HEK293 (cell line): ENCODE measurements around the gene AGAP6.
"Not testable (repeated sequence)": the region's sequence is repeated elsewhere in the genome, so short reads cannot be mapped to it uniquely, and the experiment has no call there.

Experiments
- CTCF ChIA-PET: fragments of 350-600 bp; formaldehyde crosslinking; extraction: SDS; loops from one replicate; lab custom pipeline; 2021; ENCODE audit warnings: antibody characterized with exemption; lab: Yijun Ruan, JAX
- POLR2A ChIA-PET: fragments of 300-600 bp; formaldehyde crosslinking; extraction: SDS; loops from one replicate; lab custom pipeline; 2020; ENCODE audit warnings: antibody characterized with exemption, inconsistent platforms; lab: Yijun Ruan, JAX
- H3K27ac ChIP-seq: fragments of 200-500 bp; sonication (Bioruptor generic); 2 replicates; pipeline ENCODE4 v1.5.1; 2014; ENCODE audit warnings: low read depth, low read length, control low read depth, inconsistent platforms; ENCODE audit errors: extremely low read depth
- H3K36me3 ChIP-seq, 2 experiments: fragments of 200-500 bp in 1 of 2; sonication (Bioruptor generic) in 1 of 2; 1 replicate in 1 of 2; 2 replicates in 1 of 2; pipeline ENCODE4 v1.5.1; 2014 to 2017; ENCODE audit warnings: inconsistent platforms in 2 of 2, low read length in 2 of 2; ENCODE audit not compliant: control insufficient read depth in 2 of 2, insufficient read depth in 1 of 2
- H3K4me1 ChIP-seq: fragments of 200-500 bp; sonication (Bioruptor generic); 2 replicates; pipeline ENCODE4 v1.5.1; 2014; ENCODE audit warnings: mild to moderate bottlenecking, low read length, inconsistent platforms; ENCODE audit not compliant: control insufficient read depth, insufficient read depth
- H3K4me3 ChIP-seq: 2 replicates; pipeline ENCODE4 v1.5.1; 2011; ENCODE audit warnings: low read depth, mild to moderate bottlenecking, control low read depth, low read length, moderate library complexity
- H3K9me3 ChIP-seq: fragments of 200-500 bp; sonication (Bioruptor generic); 2 replicates; pipeline ENCODE4 v1.5.1; 2014; ENCODE audit warnings: low read depth, low read length, inconsistent platforms; ENCODE audit not compliant: control insufficient read depth, insufficient read depth
- GLI4 ChIP-seq: fragments of 450-650 bp; formaldehyde crosslinking; IDR thresholded peaks from 2 replicates; pipeline ENCODE4 v1.5.1; 2016; ENCODE audit warnings: missing biosample characterization, missing genetic modification characterization
- KLF1 ChIP-seq: fragments of 450-650 bp; formaldehyde crosslinking; IDR thresholded peaks from 2 replicates; pipeline ENCODE4 v1.5.1; 2016; ENCODE audit warnings: missing biosample characterization, missing genetic modification characterization
- MYNN ChIP-seq: fragments of 450-650 bp; formaldehyde crosslinking; IDR thresholded peaks from 2 replicates; pipeline ENCODE4 v1.5.1; 2016; ENCODE audit warnings: missing biosample characterization, missing genetic modification characterization, borderline replicate concordance
- MZF1 ChIP-seq: fragments of 450-650 bp; formaldehyde crosslinking; IDR thresholded peaks from 2 replicates; pipeline ENCODE4 v1.5.1; 2017; ENCODE audit warnings: missing biosample characterization, missing genetic modification characterization, borderline replicate concordance
- PRDM1 ChIP-seq: fragments of 450-650 bp; formaldehyde crosslinking; IDR thresholded peaks from 2 replicates; pipeline ENCODE4; 2016; ENCODE audit warnings: missing biosample characterization, missing genetic modification characterization
- PRDM10 ChIP-seq: fragments of 450-650 bp; formaldehyde crosslinking; IDR thresholded peaks from 2 replicates; pipeline ENCODE4 v1.5.1; 2016; ENCODE audit warnings: missing biosample characterization, missing genetic modification characterization
- RBAK ChIP-seq: fragments of 450-650 bp; formaldehyde crosslinking; IDR thresholded peaks from 2 replicates; pipeline ENCODE4 v1.5.1; 2016; ENCODE audit warnings: missing biosample characterization, missing genetic modification characterization
- TRIM28 ChIP-seq: IDR thresholded peaks from 2 replicates; pipeline ENCODE4 v1.6.1; 2011; ENCODE audit warnings: low read length, control low read depth, borderline replicate concordance
- ZFP37 ChIP-seq: fragments of 450-650 bp; formaldehyde crosslinking; IDR thresholded peaks from 2 replicates; pipeline ENCODE4 v1.5.1; 2016; ENCODE audit warnings: missing biosample characterization, missing genetic modification characterization
- ZNF112 ChIP-seq: fragments of 450-650 bp; formaldehyde crosslinking; IDR thresholded peaks from 2 replicates; pipeline ENCODE4 v1.5.0; 2017; ENCODE audit warnings: missing biosample characterization, missing genetic modification characterization
- ZNF132 ChIP-seq: fragments of 450-650 bp; formaldehyde crosslinking; IDR thresholded peaks from 2 replicates; pipeline ENCODE4 v1.5.1; 2017; ENCODE audit warnings: missing biosample characterization, missing genetic modification characterization, borderline replicate concordance
- ZNF175 ChIP-seq: fragments of 450-650 bp; formaldehyde crosslinking; IDR thresholded peaks from 2 replicates; pipeline ENCODE4 v1.5.1; 2016; ENCODE audit warnings: missing biosample characterization, missing genetic modification characterization
- ZNF311 ChIP-seq: fragments of 450-650 bp; formaldehyde crosslinking; IDR thresholded peaks from 2 replicates; pipeline ENCODE4 v1.5.1; 2017; ENCODE audit warnings: missing biosample characterization, missing genetic modification characterization, borderline replicate concordance
- ZNF324 ChIP-seq: fragments of 450-650 bp; formaldehyde crosslinking; IDR thresholded peaks from 2 replicates; pipeline ENCODE4 v1.5.1; 2016; ENCODE audit warnings: missing biosample characterization, missing genetic modification characterization
- ZNF704 ChIP-seq: fragments of 450-650 bp; formaldehyde crosslinking; IDR thresholded peaks from 2 replicates; pipeline ENCODE4 v1.5.1; 2016; ENCODE audit warnings: missing biosample characterization, missing genetic modification characterization
- ZNF707 ChIP-seq: fragments of 450-650 bp; formaldehyde crosslinking; IDR thresholded peaks from 2 replicates; pipeline ENCODE4 v1.5.1; 2016; ENCODE audit warnings: missing biosample characterization, missing genetic modification characterization
- ZNF776 ChIP-seq: fragments of 450-650 bp; formaldehyde crosslinking; IDR thresholded peaks from 2 replicates; pipeline ENCODE4 v1.5.0; 2017; ENCODE audit warnings: missing biosample characterization, missing genetic modification characterization, borderline replicate concordance
- ZNF837 ChIP-seq: fragments of 450-650 bp; formaldehyde crosslinking; IDR thresholded peaks from 2 replicates; pipeline ENCODE4 v1.5.1; 2016; ENCODE audit warnings: missing biosample characterization, missing genetic modification characterization
- ZSCAN18 ChIP-seq: fragments of 450-650 bp; formaldehyde crosslinking; IDR thresholded peaks from 2 replicates; pipeline ENCODE4 v1.5.1; 2016; ENCODE audit warnings: missing biosample characterization, missing genetic modification characterization
- ZSCAN4 ChIP-seq: fragments of 450-650 bp; formaldehyde crosslinking; IDR thresholded peaks from 2 replicates; pipeline ENCODE4 v1.5.1; 2017; ENCODE audit warnings: missing biosample characterization, missing genetic modification characterization
- TF ChIP-seq, protein P1 (sequence below): fragments of 450-650 bp; formaldehyde crosslinking; IDR thresholded peaks from 2 replicates; pipeline ENCODE4 v1.5.1; 2016; ENCODE audit warnings: missing biosample characterization, missing genetic modification characterization
- TF ChIP-seq, protein P2 (sequence below): IDR thresholded peaks from 2 replicates; pipeline ENCODE4 v1.6.1; 2011; ENCODE audit warnings: mild to moderate bottlenecking, low read depth, low read length, borderline replicate concordance

Gene AGAP6

GRCh38 chr10:50021646-50022045, 33.4 kb downstream of the AGAP6 start (continued):
- TF ChIP-seq, protein P1, sequence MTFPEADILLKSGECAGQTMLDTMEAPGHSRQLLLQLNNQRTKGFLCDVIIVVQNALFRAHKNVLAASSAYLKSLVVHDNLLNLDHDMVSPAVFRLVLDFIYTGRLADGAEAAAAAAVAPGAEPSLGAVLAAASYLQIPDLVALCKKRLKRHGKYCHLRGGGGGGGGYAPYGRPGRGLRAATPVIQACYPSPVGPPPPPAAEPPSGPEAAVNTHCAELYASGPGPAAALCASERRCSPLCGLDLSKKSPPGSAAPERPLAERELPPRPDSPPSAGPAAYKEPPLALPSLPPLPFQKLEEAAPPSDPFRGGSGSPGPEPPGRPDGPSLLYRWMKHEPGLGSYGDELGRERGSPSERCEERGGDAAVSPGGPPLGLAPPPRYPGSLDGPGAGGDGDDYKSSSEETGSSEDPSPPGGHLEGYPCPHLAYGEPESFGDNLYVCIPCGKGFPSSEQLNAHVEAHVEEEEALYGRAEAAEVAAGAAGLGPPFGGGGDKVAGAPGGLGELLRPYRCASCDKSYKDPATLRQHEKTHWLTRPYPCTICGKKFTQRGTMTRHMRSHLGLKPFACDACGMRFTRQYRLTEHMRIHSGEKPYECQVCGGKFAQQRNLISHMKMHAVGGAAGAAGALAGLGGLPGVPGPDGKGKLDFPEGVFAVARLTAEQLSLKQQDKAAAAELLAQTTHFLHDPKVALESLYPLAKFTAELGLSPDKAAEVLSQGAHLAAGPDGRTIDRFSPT = no peak
- no peak for TF ChIP-seq ZNF704 (tag by site-specific recombination)
- TF ChIP-seq TRIM28 = no peak
- no peak for TF ChIP-seq ZSCAN4 (tag by site-specific recombination)
- TF ChIP-seq ZNF175 (tag by site-specific recombination) = no peak
- no peak for TF ChIP-seq ZNF132
- TF ChIP-seq, protein P2, sequence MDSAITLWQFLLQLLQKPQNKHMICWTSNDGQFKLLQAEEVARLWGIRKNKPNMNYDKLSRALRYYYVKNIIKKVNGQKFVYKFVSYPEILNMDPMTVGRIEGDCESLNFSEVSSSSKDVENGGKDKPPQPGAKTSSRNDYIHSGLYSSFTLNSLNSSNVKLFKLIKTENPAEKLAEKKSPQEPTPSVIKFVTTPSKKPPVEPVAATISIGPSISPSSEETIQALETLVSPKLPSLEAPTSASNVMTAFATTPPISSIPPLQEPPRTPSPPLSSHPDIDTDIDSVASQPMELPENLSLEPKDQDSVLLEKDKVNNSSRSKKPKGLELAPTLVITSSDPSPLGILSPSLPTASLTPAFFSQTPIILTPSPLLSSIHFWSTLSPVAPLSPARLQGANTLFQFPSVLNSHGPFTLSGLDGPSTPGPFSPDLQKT = no peak
- no peak for TF ChIP-seq ZNF311 (tag by site-specific recombination)
- TF ChIP-seq MZF1 = no peak
- no peak for TF ChIP-seq MYNN (tag by site-specific recombination)
- TF ChIP-seq RBAK (tag by site-specific recombination) = no peak
- TF ChIP-seq, all 188 proteins: peak for 0

DNA sequence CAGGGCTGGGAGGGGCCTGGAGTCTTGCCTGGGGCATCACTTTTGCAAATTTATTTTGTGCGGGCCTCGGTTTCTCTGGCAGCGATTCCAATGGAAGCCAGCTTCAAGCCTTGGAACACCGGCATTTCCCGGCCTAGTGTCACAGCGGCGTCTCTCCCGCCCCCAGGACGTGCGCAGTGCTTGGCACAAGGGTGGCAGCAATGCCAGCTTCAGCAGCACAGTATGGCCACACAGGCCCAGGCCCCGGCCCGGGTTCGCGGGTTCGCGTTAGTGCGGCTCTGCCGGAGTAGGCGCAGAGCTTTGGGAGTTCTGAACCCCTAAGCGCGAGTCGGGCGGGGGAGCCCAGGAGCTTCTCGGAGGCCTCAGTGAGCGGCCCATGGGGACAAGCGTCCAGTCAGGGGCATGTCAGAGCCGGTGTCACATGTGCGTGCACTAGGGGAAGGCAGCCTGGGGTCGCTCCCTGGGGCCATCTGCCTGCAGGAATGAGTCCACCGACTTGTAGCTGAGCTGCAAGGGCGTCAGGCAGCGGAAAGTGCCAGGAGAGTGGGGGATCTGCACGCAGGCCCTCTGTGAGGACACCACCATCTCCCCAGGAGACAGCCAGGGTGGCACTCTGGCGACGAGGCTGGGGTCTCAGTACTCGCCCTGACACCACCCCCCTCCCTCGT, 36.6 kb downstream of the AGAP6 start:
- H3K4me3 ChIP-seq, H3K9me3 ChIP-seq, CTCF ChIA-PET, H3K4me1 ChIP-seq, POLR2A ChIA-PET, H3K27ac ChIP-seq, H3K36me3 ChIP-seq: not testable (repeated sequence)

GRCh38 chr10:50025627-50026026, 37.4 kb downstream of the AGAP6 start:
- Histone ChIP-seq H3K4me3 (no peak overlapping the region), H3K36me3 (no peaks in the 10 kb centered on the region)
- POLR2A ChIA-PET = no interaction called here
- TF ChIP-seq ZNF776 (no peak), GLI4 (tag by site-specific recombination) (no peak), ZNF324 (tag by site-specific recombination) (no peak), PRDM1 (tag by site-specific recombination) (no peak), PRDM10 (tag by site-specific recombination) (no peak), ZNF837 (tag by site-specific recombination) (no peak), ZFP37 (tag by site-specific recombination) (no peak), KLF1 (tag by site-specific recombination) (no peak), ZSCAN18 (tag by site-specific recombination) (no peak), ZNF707 (no peak), ZNF112 (tag by site-specific recombination) (no peak)

More at GRCh38 chr10:50025627-50026026, 37.4 kb downstream of the AGAP6 start:
- H3K27ac ChIP-seq = no peak overlapping the region
- no peaks in the 10 kb centered on the region for H3K4me1 ChIP-seq
- CTCF ChIA-PET = no interaction called here
- H3K9me3 ChIP-seq = no peaks in the 10 kb centered on the region
